H9 (cell line): ENCODE measurements around the gene ECI2. TPM values are rescaled to one million over a fixed set of nuclear protein-coding genes. Genes with fewer than 3 reads are reported as not detected.

Experiments used
- DNase-seq: peaks from one replicate; pipeline ENCODE4 v3.0.0-alpha.2; 2017
- H2AFZ ChIP-seq: one replicate; pipeline ENCODE4 v1.6.1; 2013; ENCODE audit warnings: mild to moderate bottlenecking, low read length, control low read depth, moderate library complexity
- H2AK5ac ChIP-seq: 2 replicates; pipeline ENCODE4 v1.6.1; 2013; ENCODE audit warnings: low read length, control low read depth, mixed read lengths; ENCODE audit not compliant: insufficient read length
- H2BK120ac ChIP-seq: one replicate; pipeline ENCODE4 v1.6.1; 2013; ENCODE audit warnings: low read depth, mild to moderate bottlenecking, low read length, control low read depth, inconsistent platforms; ENCODE audit not compliant: poor library complexity, severe bottlenecking
- H2BK12ac ChIP-seq: 2 replicates; pipeline ENCODE4 v1.6.1; 2013; ENCODE audit warnings: low read length, control low read depth, mixed read lengths, low read depth; ENCODE audit not compliant: insufficient read length
- H2BK15ac ChIP-seq: 2 replicates; pipeline ENCODE4 v1.6.1; 2013; ENCODE audit warnings: low read depth, low read length, control low read depth
- H2BK20ac ChIP-seq: one replicate; pipeline ENCODE4 v1.6.1; 2013; ENCODE audit warnings: low read depth, mild to moderate bottlenecking, low read length, control low read depth, inconsistent platforms; ENCODE audit not compliant: poor library complexity, severe bottlenecking
- H2BK5ac ChIP-seq: 2 replicates; pipeline ENCODE4 v1.6.1; 2013; ENCODE audit warnings: low read length, control low read depth, mixed read lengths; ENCODE audit not compliant: insufficient read length
- H3K14ac ChIP-seq: 2 replicates; pipeline ENCODE4 v1.6.1; 2013; ENCODE audit warnings: low read length, control low read depth; ENCODE audit not compliant: insufficient read depth
- H3K18ac ChIP-seq: 2 replicates; pipeline ENCODE4 v1.6.1; 2013; ENCODE audit warnings: low read depth, mild to moderate bottlenecking, mixed read lengths, low read length, control low read depth; ENCODE audit not compliant: insufficient read length
- H3K23ac ChIP-seq: 2 replicates; pipeline ENCODE4 v1.6.1; 2013; ENCODE audit warnings: low read length, control low read depth, mixed read lengths, low read depth; ENCODE audit not compliant: insufficient read length
- H3K23me2 ChIP-seq: 2 replicates; pipeline ENCODE4 v1.6.1; 2013; ENCODE audit warnings: low read depth, mild to moderate bottlenecking, mixed read lengths, low read length, control low read depth; ENCODE audit not compliant: insufficient read length, poor library complexity, severe bottlenecking
- H3K27ac ChIP-seq: 2 replicates; pipeline ENCODE4 v1.5.1; 2013; ENCODE audit warnings: low read length, control low read depth, mixed read lengths, low read depth; ENCODE audit not compliant: insufficient read length
- H3K27me3 ChIP-seq: 2 replicates; pipeline ENCODE4 v1.6.1; 2013; ENCODE audit warnings: low read length, control low read depth, inconsistent platforms; ENCODE audit not compliant: insufficient read depth
- H3K4ac ChIP-seq: 2 replicates; pipeline ENCODE4 v1.6.1; 2013; ENCODE audit warnings: low read depth, mild to moderate bottlenecking, control low read depth, inconsistent platforms, low read length, moderate library complexity
- H3K4me1 ChIP-seq: 2 replicates; pipeline ENCODE4 v1.6.1; 2013; ENCODE audit warnings: low read length, control low read depth, inconsistent platforms; ENCODE audit not compliant: insufficient read depth
- H3K4me2 ChIP-seq: 2 replicates; pipeline ENCODE4 v1.6.1; 2013; ENCODE audit warnings: low read length, control low read depth, mixed read lengths; ENCODE audit not compliant: insufficient read length, insufficient read depth
- H3K56ac ChIP-seq: 2 replicates; pipeline ENCODE4 v1.6.1; 2013; ENCODE audit warnings: low read depth, mild to moderate bottlenecking, mixed read lengths, low read length, control low read depth; ENCODE audit not compliant: insufficient read length
- H3K79me1 ChIP-seq: 2 replicates; pipeline ENCODE4 v1.6.1; 2013; ENCODE audit warnings: low read depth, mild to moderate bottlenecking, moderate library complexity, low read length, control low read depth, inconsistent platforms; ENCODE audit not compliant: insufficient read depth, poor library complexity, severe bottlenecking
- H3K79me2 ChIP-seq: 2 replicates; pipeline ENCODE4 v1.6.1; 2013; ENCODE audit warnings: low read length, control low read depth, inconsistent platforms; ENCODE audit not compliant: insufficient read depth
- H3K9ac ChIP-seq: 2 replicates; pipeline ENCODE4 v1.6.1; 2013; ENCODE audit warnings: low read length, control low read depth, mixed read lengths; ENCODE audit not compliant: insufficient read length; ENCODE audit errors: extremely low read depth
- H3K9me3 ChIP-seq: one replicate; pipeline ENCODE4 v1.6.1; 2013; ENCODE audit warnings: low read depth, low read length, inconsistent platforms; ENCODE audit not compliant: control insufficient read depth
- H3T11ph ChIP-seq: one replicate; pipeline ENCODE4 v1.6.1; 2013; ENCODE audit warnings: mild to moderate bottlenecking, low read length, control low read depth, inconsistent platforms
- H4K20me1 ChIP-seq: one replicate; pipeline ENCODE4 v1.6.1; 2013; ENCODE audit not compliant: control insufficient read depth, insufficient read length, insufficient read depth
- H4K5ac ChIP-seq: 2 replicates; pipeline ENCODE4 v1.6.1; 2013; ENCODE audit warnings: low read depth, mild to moderate bottlenecking, mixed read lengths, low read length, control low read depth; ENCODE audit not compliant: insufficient read length
- H4K8ac ChIP-seq: replicated peaks from 2 replicates; pipeline ENCODE4 v1.6.1; 2013; ENCODE audit warnings: low read length, control low read depth, mixed read lengths, low read depth; ENCODE audit not compliant: insufficient read length
- H4K91ac ChIP-seq: 2 replicates; pipeline ENCODE4 v1.6.1; 2013; ENCODE audit warnings: low read depth, mild to moderate bottlenecking, moderate library complexity, mixed read lengths, low read length, control low read depth; ENCODE audit not compliant: insufficient read length
- H3K27ac Mint-ChIP-seq, 3 experiments: 2 replicates in 2 of 3; 3 replicates in 1 of 3; pipeline ENCODE4 v1.8.0; 2020 to 2021; ENCODE audit warnings: mixed read lengths in 3 of 3, mild to moderate bottlenecking in 1 of 3, moderate library complexity in 1 of 3
- H3K27me3 Mint-ChIP-seq: 2 replicates; pipeline ENCODE4 v1.8.0; 2021; ENCODE audit warnings: low read depth, mild to moderate bottlenecking, moderate library complexity, mixed read lengths
- H3K36me3 Mint-ChIP-seq, 3 experiments: 2 replicates in 2 of 3; 3 replicates in 1 of 3; pipeline ENCODE4 v1.8.0; 2020 to 2021; ENCODE audit warnings: low read depth in 3 of 3, mixed read lengths in 3 of 3; ENCODE audit not compliant: insufficient read depth in 1 of 3
- H3K4me1 Mint-ChIP-seq, 2 experiments: 2 replicates each; pipeline ENCODE4 v1.8.0; 2020; ENCODE audit warnings: mixed read lengths in 2 of 2
- H3K4me3 Mint-ChIP-seq, 2 experiments: 2 replicates in 1 of 2; 3 replicates in 1 of 2; pipeline ENCODE4 v1.8.0; 2020 to 2021; ENCODE audit warnings: mild to moderate bottlenecking in 2 of 2, mixed read lengths in 2 of 2, moderate library complexity in 1 of 2
- H3K9me3 Mint-ChIP-seq, 2 experiments: 2 replicates in 1 of 2; 3 replicates in 1 of 2; pipeline ENCODE4 v1.8.0; 2020; ENCODE audit warnings: mild to moderate bottlenecking in 2 of 2, mixed read lengths in 2 of 2, moderate library complexity in 1 of 2
- CTCF ChIP-seq: fragments of 200-600 bp; sonication (generic); conservative IDR thresholded peaks from 3 replicates; pipeline ENCODE4 v1.8.0; 2021; ENCODE audit warnings: antibody characterized with exemption, mild to moderate bottlenecking
- WGBS: extraction: QIAGEN DNeasy Blood & Tissue Kit; methylation state at CpG from one replicate; pipeline ENCODE4 v1.1.7; 2013; ENCODE audit warnings: missing lambda C conversion rate, low lambda C conversion rate, mixed read lengths; ENCODE audit not compliant: insufficient read length; ENCODE audit errors: extremely low coverage; 5-methylcytosine and 5-hydroxymethylcytosine counted together
- total RNA-seq: library from RNA; stranded (reverse); gene quantifications from 2 replicates; pipeline ENCODE4 v1.2.1, GENCODE V29; 2021

The ECI2 gene
- total RNA-seq, 1 experiment from 2014 or later: 67.5 TPM

GRCh38 chr6:4133941-4134838, 1.2 kb downstream of the ECI2 start:
- no peak overlapping the region for H2BK15ac ChIP-seq
- no peak for DNase-seq
- H3T11ph ChIP-seq: no peak overlapping the region
- H4K8ac ChIP-seq: no peak overlapping the region
- WGBS: no CpG with 5 or more reads among the region's 13 CpGs
- no peak overlapping the region for H2BK20ac ChIP-seq
- Mint-ChIP-seq H3K27ac (peak overlapping the region in 2 of 3 experiments; percentile 20 to 55; a peak in 3 of 7 replicates), H3K27me3 (peaks cover 3% of the 10 kb centered on the region; the same call in 1 of the 2 replicates), H3K9me3 (peaks cover 14 to 17% of the 10 kb centered on the region in 2 experiments), H3K4me1 (peaks cover 21 to 22% of the 10 kb centered on the region in 2 experiments), H3K36me3 (peaks cover 38 to 43% (median 39%) of the 10 kb centered on the region in 3 experiments), H3K4me3 (peak overlapping the region; percentile 83 to 86)
- H3K14ac ChIP-seq: no peak overlapping the region
- no peak overlapping the region for H2BK5ac ChIP-seq
- peaks cover 7% of the 10 kb centered on the region; the same call in 1 of the 2 replicates for H3K4me1 ChIP-seq
- no peak overlapping the region for H3K18ac ChIP-seq
- H4K20me1 ChIP-seq: no peaks in the 10 kb centered on the region
- H3K4ac ChIP-seq: no peak overlapping the region
- no peak overlapping the region for H3K23ac ChIP-seq
- H2AFZ ChIP-seq: no peak overlapping the region
- H2BK12ac ChIP-seq: no peak overlapping the region
- no peak overlapping the region for H2BK120ac ChIP-seq
- H3K9me3 ChIP-seq: peaks cover 10% of the 10 kb centered on the region
- no peaks in the 10 kb centered on the region for H3K23me2 ChIP-seq
- H3K56ac ChIP-seq: no peak overlapping the region
- H4K5ac ChIP-seq: no peak overlapping the region
- no peak overlapping the region for H3K9ac ChIP-seq
- H4K91ac ChIP-seq: no peak overlapping the region
- H3K27ac ChIP-seq: no peak overlapping the region
- H3K79me1 ChIP-seq: no peaks in the 10 kb centered on the region
- peak overlapping the region; percentile 73 for H3K4me2 ChIP-seq
- TF ChIP-seq CTCF: no peak
- no peaks in the 10 kb centered on the region for H3K79me2 ChIP-seq
- no peaks in the 10 kb centered on the region for H3K27me3 ChIP-seq
- no peak overlapping the region for H2AK5ac ChIP-seq
